GM12801 (cell line): ENCODE measurements around the gene ODF4.

ENCODE experiments used
- CTCF ChIP-seq: IDR thresholded peaks from one replicate; pipeline ENCODE4 v1.5.1; 2011; ENCODE audit warnings: control low read depth; ENCODE audit not compliant: insufficient read length; ENCODE audit errors: extremely low read depth

Gene ODF4

GRCh38 chr17:8371786-8372185 lies 32.1 kb downstream of the ODF4 start:
- no peak for TF ChIP-seq CTCF

GRCh38 chr17:8372422-8372821 lies 32.8 kb downstream of the ODF4 start:
- TF ChIP-seq CTCF: no peak

DNA sequence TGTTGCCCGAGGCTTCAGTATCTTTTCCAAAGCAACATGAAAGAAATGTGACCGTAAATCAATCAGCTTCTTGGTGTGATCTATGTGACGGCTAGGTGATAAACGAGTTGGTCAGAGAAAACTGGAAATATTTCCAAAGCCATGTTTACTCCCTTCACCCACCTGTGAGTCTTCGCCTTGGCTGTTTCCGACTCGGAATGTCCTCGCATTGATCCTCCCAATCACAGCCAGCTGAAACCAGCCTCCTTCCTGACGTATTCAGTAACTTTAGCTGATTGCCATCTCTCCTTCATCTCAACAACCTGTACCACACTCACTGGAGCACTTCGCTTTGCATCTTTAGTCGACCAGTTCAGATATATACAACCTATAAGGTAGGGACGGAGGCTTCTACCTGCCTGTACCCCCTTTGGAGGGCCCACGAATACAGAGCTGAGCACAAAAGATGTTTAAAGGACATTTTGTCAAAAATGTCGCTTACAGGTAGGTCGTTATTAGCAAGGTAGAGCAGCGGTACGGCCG lies 36.2 kb downstream of the ODF4 start:
- TF ChIP-seq CTCF: no peak

DNA sequence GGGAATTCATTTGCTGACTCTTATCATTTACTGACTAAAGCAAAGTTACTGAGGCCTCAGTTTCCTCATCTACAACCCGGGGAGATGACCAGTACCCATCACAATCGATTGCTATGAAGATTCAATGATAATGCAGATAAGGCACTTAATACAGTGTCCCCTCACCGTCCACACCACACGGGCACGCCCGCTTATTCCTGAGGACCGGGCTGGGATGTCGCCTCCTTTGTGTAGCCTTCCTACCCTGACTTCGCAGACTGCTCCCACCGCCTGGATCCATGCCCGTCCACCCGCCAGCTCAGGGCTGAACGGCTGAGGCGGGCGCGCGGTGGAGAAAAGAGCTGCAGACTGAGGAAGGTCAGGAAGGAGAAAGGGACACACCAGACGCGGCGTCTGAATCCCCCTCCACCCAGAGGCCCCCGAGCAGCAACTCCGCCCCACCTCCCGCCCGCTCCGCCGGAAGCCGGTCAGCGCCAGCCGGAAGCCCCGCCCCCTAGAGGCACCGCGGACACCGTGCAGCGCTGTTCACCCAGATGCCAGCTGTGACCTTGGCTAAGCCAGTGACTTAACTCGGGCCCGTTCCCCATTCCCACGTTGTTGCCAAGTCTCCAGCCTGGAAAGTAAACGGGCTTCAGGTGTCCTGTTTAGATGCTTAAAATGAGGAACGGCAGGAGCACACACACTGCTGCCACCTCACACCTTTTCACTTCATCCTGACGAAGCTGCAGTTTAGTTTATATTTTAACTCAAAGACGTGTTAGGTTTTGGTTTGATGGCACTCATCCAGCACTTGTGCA lies 36.8 kb downstream of the ODF4 start, which contains the start of gene KRABD2:
KRABD2 (minus strand) TSS at position 434 of the 797 bp plus-strand sequence.
- TF ChIP-seq CTCF: no peak

- TF ChIP-seq CTCF: no peak
These were observed 37.8 kb downstream of the ODF4 start for GRCh38 chr17:8377422-8377821.

- no peak for TF ChIP-seq CTCF
These were observed 40.4 kb downstream of the ODF4 start for GRCh38 chr17:8380049-8380448.

- no peak for TF ChIP-seq CTCF
These were observed 42.6 kb downstream of the ODF4 start for GRCh38 chr17:8382052-8382879.
